ENCODE data around the gene NBPF6.
"Not testable (repeated sequence)": the region's sequence is repeated elsewhere in the genome, so short reads cannot be mapped to it uniquely, and the experiment has no call there.

GRCh38 chr1:108432002-108432401 lies 18.1 kb upstream of the NBPF6 start:
- TF ChIP-seq HDGF (IDR thresholded peaks at IDR 0.05); SREBF1 (IDR thresholded peaks at IDR 0.05; ENCODE audit: low read length); SMC3 (IDR thresholded peaks at IDR 0.05; ENCODE audit: borderline replicate concordance, low read length); EZH2 (IDR thresholded peaks at IDR 0.05; ENCODE audit: borderline replicate concordance, control insufficient read depth, low read depth, low read length); E2F4 (IDR thresholded peaks at IDR 0.05; ENCODE audit: low read depth, low read length); RBBP5 (conservative IDR thresholded peaks at IDR 0.05); HDAC2 (IDR thresholded peaks at IDR 0.05); CREB1 (IDR thresholded peaks at IDR 0.05; ENCODE audit: low read depth); PKNOX1 (IDR thresholded peaks at IDR 0.05): not testable (repeated sequence)
- TF ChIP-seq, protein P1, sequence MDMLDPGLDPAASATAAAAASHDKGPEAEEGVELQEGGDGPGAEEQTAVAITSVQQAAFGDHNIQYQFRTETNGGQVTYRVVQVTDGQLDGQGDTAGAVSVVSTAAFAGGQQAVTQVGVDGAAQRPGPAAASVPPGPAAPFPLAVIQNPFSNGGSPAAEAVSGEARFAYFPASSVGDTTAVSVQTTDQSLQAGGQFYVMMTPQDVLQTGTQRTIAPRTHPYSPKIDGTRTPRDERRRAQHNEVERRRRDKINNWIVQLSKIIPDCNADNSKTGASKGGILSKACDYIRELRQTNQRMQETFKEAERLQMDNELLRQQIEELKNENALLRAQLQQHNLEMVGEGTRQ (IDR thresholded peaks at IDR 0.05; ENCODE audit: borderline replicate concordance, low read depth, low read length) = not testable (repeated sequence)
- TF ChIP-seq, protein P2, sequence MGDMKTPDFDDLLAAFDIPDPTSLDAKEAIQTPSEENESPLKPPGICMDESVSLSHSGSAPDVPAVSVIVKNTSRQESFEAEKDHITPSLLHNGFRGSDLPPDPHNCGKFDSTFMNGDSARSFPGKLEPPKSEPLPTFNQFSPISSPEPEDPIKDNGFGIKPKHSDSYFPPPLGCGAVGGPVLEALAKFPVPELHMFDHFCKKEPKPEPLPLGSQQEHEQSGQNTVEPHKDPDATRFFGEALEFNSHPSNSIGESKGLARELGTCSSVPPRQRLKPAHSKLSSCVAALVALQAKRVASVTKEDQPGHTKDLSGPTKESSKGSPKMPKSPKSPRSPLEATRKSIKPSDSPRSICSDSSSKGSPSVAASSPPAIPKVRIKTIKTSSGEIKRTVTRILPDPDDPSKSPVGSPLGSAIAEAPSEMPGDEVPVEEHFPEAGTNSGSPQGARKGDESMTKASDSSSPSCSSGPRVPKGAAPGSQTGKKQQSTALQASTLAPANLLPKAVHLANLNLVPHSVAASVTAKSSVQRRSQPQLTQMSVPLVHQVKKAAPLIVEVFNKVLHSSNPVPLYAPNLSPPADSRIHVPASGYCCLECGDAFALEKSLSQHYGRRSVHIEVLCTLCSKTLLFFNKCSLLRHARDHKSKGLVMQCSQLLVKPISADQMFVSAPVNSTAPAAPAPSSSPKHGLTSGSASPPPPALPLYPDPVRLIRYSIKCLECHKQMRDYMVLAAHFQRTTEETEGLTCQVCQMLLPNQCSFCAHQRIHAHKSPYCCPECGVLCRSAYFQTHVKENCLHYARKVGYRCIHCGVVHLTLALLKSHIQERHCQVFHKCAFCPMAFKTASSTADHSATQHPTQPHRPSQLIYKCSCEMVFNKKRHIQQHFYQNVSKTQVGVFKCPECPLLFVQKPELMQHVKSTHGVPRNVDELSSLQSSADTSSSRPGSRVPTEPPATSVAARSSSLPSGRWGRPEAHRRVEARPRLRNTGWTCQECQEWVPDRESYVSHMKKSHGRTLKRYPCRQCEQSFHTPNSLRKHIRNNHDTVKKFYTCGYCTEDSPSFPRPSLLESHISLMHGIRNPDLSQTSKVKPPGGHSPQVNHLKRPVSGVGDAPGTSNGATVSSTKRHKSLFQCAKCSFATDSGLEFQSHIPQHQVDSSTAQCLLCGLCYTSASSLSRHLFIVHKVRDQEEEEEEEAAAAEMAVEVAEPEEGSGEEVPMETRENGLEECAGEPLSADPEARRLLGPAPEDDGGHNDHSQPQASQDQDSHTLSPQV (IDR thresholded peaks at IDR 0.05) = not testable (repeated sequence)
